ENCODE results near the gene DYRK1B.

Gene DYRK1B

DNA sequence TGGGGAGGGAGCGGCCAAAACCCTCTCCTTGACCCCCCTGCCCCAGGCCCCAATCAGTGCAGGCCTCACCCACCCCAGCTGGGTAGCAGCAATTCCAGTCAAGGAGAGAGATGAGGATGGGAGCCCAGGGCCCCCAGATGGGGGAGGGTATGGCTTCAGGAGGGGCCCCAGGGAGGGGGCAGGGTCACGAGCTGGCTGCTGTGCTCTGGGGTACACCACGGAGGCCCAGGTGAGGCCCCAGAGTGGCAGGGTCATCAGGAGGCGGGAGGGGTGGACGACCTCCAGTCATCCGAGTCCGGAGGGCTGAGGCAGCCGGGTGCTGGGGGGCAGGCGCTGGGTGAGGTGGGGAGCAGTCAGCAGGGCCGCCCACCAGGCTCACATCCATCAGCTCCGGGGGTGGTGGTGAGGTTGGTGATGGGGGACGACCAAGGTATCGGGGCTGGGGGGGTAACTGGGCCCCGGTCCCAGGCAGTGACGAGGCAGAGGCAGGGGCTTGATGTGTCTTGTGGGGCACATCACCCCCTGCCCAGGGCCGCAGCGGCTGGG lies 8.4 kb downstream of the DYRK1B start:
- DNase-seq (ENCODE audit: low read depth): no peak
- in situ Hi-C loops (cut with HindIII; ENCODE audit: low sequenced_read_pairs): no loop called here
- TF ChIP-seq, protein P1, sequence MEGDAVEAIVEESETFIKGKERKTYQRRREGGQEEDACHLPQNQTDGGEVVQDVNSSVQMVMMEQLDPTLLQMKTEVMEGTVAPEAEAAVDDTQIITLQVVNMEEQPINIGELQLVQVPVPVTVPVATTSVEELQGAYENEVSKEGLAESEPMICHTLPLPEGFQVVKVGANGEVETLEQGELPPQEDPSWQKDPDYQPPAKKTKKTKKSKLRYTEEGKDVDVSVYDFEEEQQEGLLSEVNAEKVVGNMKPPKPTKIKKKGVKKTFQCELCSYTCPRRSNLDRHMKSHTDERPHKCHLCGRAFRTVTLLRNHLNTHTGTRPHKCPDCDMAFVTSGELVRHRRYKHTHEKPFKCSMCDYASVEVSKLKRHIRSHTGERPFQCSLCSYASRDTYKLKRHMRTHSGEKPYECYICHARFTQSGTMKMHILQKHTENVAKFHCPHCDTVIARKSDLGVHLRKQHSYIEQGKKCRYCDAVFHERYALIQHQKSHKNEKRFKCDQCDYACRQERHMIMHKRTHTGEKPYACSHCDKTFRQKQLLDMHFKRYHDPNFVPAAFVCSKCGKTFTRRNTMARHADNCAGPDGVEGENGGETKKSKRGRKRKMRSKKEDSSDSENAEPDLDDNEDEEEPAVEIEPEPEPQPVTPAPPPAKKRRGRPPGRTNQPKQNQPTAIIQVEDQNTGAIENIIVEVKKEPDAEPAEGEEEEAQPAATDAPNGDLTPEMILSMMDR (IDR thresholded peaks at IDR 0.05; ENCODE audit: low read depth, low read length, missing control alignments): no peak
- no peak overlapping the region for H3K4me3 ChIP-seq (ENCODE audit: low read depth, low read length)

- DNase-seq (ENCODE audit: low read depth): no peak
- TF ChIP-seq, protein P1 (IDR thresholded peaks at IDR 0.05; ENCODE audit: low read depth, low read length, missing control alignments): no peak
- H3K4me3 ChIP-seq (ENCODE audit: low read depth, low read length): no peak overlapping the region
- in situ Hi-C loops (cut with HindIII; ENCODE audit: low sequenced_read_pairs): no loop called here
Measured at GRCh38 chr19:39825093-39825463, 8.9 kb downstream of the DYRK1B start.

- H3K4me3 ChIP-seq (ENCODE audit: low read depth, low read length): peak overlapping the region; percentile 84
- TF ChIP-seq, protein P1 (IDR thresholded peaks at IDR 0.05; ENCODE audit: low read depth, low read length, missing control alignments): no peak
- in situ Hi-C loops (cut with HindIII; ENCODE audit: low sequenced_read_pairs): no loop called here
- DNase-seq (ENCODE audit: low read depth): peak; percentile 86
Measured at GRCh38 chr19:39824143-39825092, 9.5 kb downstream of the DYRK1B start.

- no peak for DNase-seq (ENCODE audit: low read depth)
- H3K4me3 ChIP-seq (ENCODE audit: low read depth, low read length): peak overlapping the region; percentile 84
- in situ Hi-C loops (cut with HindIII; ENCODE audit: low sequenced_read_pairs): no loop called here
- TF ChIP-seq, protein P1 (IDR thresholded peaks at IDR 0.05; ENCODE audit: low read depth, low read length, missing control alignments): no peak
Measured at GRCh38 chr19:39823686-39824085, 10.3 kb downstream of the DYRK1B start.

GRCh38 chr19:39820696-39821095 lies 13.3 kb downstream of the DYRK1B start:
- in situ Hi-C loops (cut with HindIII; ENCODE audit: low sequenced_read_pairs): no loop called here
- TF ChIP-seq, protein P1 (IDR thresholded peaks at IDR 0.05; ENCODE audit: low read depth, low read length, missing control alignments): no peak
- no peak for DNase-seq (ENCODE audit: low read depth)
- H3K4me3 ChIP-seq (ENCODE audit: low read depth, low read length): no peak overlapping the region

DNA sequence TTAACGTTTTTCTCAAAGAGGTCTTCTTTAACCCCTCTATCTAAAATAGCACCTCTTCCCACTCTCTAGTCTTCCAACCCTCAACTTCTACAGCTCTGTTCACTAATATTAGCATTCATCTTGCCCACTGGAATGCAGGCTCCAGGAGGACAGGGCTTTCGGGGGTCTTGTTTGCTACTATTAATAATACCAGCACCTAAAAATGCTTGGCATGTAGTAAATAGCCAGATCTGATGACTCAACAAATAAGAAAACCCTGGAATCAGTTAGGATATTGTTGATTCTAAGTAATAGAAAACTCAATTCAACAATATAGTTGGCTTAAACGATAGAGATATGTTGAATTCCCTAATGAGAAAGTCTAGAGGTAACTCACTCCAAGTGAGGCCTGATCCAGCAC lies 14.2 kb downstream of the DYRK1B start:
- TF ChIP-seq, protein P1 (IDR thresholded peaks at IDR 0.05; ENCODE audit: low read depth, low read length, missing control alignments): no peak
- in situ Hi-C loops (cut with HindIII; ENCODE audit: low sequenced_read_pairs): no loop called here
- DNase-seq (ENCODE audit: low read depth): no peak
- no peak overlapping the region for H3K4me3 ChIP-seq (ENCODE audit: low read depth, low read length)

Measured in astrocyte of the cerebellum (primary cell).